Stimulated activated CD4-positive, alpha-beta T cell treated with anti-CD3 and anti-CD28 coated beads, Interleukin-12 subunit alpha, Interleukin-12 subunit beta, amount 100 ng/mL, for 48 hours (primary cell): ENCODE results near the gene ANKS3.
A peak's percentile ranks its signal among the peaks of the same experiment; 100 is the strongest.
"Not testable (repeated sequence)": the region's sequence is repeated elsewhere in the genome, so short reads cannot be mapped to it uniquely, and the experiment has no call there.

ENCODE experiments used
- DNase-seq, 3 donors: peaks; one replicate each; pipeline ENCODE4 v3.0.0-alpha.2; 2020; ENCODE audit warnings: low read depth in 2 of 3, low spot score in 1 of 3

Gene ANKS3

DNA sequence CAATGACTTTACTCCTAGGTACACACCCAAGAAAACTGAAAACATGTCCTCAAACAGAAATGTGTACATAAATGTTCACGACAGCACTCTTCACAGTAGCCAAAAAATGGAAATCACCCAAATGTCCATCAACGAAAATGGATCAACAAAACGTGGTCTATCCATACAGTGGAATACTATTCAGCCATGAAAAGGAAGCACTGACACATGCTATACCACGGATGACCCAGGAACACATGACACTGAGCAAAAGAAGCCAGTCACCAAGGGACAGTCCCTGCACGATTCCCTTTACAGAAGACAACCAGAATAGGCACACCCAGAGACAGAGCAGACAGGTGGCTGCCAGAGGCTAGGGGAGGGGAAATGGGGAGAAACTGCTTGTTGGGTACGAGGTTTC, 21.6 kb upstream of the ANKS3 start:
- no peak for DNase-seq

GRCh38 chr16:4754865-4755264, 20.8 kb upstream of the ANKS3 start:
- DNase-seq = no peak

DNA sequence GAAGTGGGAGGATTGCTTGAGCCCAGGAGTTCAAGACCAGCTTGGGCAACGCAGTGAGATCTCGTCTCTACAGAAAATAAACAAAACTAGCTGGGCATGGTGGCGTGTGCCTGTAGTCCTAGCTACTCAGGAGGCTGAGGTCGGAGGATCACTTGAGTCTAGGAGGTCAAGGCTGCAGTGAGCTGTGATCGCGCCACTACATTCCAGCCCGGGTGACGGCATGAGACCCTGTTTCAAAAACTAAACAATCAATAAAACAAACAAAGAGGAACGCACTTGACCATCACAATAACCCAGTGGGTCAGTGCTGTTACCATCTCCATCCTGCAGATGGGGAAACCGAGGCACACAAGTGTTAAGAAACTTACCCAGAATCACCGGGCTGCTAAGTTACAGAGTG, 19.2 kb upstream of the ANKS3 start:
- DNase-seq = no peak

DNA sequence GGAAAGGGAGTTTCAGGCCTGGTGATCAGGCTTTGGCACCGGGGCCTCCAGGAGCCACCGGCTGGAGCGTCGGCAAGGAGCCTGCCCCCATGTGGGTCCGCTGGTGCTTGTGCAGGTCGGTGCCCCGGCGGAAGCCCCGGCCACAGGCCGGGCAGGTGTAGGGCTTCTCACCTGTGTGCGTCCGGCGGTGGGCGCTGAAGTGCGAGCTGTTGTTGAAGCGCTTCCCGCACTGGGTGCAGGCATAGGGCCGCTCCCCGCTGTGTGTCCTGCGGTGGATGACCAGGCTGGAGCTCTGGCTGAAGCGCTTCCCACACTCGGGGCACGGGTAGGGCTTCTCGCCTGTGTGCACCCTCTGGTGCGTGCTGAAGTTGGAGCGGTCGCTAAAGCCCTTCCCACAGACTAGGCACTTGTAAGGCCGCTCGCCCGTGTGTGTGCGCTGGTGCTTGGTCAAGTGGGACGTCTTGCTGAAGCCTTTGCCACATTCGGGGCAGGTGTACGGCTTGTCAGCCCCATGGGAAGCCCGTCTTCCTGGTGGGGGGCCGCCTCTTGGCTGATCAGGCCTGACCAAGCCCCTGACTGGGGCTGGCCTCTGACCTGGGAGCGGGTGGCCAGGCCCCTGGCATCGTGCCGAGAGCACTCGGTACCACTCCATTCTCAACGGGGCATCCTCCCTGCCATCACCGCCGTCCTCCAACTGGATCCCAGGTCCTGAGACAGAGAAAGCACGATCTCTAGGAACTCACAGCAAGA, 18.5 kb upstream of the ANKS3 start:
- DNase-seq = no peak

- no peak for DNase-seq
These were observed 16.8 kb upstream of the ANKS3 start for GRCh38 chr16:4750896-4751295.

DNA sequence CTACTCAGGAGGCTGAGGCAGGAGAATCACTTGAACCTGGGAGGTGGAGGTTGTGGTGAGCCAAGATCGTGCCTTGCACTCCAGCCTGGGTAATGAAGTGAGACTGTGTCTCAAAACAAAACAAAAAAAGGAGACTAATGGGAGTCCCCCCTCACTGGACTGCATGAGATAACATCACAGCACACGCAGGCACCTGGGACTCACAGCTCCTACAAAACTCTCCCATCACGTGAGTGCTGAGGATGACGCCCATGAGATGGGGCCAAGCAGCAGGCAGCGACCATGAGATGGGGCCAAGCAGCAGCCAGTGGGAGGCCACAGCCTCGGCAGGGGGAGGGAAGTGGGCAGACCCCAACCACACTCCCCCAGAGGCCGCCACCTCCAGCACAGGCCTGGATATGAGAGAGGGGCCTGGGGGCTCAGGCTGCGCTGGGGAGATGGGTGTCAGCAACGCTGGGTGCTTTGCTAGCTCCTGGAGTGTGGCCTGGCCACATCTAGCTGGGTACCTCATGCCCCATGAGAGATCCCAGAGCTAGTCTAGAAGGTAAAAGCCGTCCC, 15.7 kb upstream of the ANKS3 start:
- no peak for DNase-seq

DNA sequence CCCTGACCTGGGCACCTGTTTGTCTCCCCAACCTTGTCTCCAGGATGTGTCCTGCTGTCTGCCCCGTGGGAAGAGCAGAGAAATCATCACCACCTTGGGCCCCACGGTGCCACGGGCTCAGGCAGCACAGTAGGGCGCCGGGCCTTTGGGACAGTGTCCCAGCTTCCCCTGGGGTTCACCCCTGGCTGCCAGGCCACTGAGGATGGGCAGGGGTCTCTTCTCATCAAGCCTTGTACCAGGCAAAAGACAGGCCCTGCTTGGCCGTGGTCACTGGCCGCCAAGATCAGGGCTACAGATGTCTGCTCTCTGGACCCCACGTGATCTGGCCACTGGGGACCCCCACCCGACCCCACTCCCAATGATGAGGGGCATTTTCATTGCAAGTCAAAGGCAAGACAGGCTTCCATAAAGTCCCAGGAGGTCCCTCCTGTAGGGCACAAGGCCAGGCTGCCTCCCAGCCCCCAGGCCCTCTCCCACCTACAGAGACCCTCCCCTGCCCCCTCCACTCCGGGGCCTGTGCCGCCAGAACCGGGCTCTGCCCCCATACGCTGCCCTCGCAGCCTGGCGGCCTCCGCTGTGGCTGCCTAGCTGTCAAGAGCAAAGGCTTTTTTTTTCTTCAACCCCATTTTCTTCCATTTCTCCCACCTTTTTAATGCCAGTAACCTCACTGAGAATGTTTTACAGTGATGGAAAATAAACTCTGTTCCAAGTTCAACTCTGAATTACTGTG, 14.8 kb upstream of the ANKS3 start:
- no peak for DNase-seq

- DNase-seq = no peak
These were observed 14.0 kb upstream of the ANKS3 start for GRCh38 chr16:4747906-4748681.

GRCh38 chr16:4746991-4747574, 13.0 kb upstream of the ANKS3 start:
- no peak for DNase-seq

DNA sequence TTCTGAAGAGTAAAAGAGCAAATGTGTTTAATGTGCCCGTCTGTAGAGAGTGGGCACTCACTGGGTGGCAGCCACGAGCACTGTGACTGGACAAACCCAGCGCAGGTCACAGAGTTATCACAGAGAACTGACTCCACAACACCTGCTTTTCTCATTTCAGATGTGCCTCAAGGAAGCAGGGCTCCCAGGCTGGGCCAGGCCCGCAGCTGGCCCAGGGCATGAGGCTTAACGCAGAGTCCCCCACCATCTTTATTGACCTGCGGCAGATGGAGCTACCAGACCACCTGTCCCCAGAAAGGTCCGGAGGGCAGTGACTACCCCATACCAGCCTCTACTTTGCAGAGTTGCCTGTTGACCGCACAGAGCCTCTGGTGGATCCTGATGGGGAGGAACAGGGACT, 12.1 kb upstream of the ANKS3 start:
- no peak for DNase-seq

GRCh38 chr16:4745274-4745569, 11.2 kb upstream of the ANKS3 start:
- no peak for DNase-seq

DNA sequence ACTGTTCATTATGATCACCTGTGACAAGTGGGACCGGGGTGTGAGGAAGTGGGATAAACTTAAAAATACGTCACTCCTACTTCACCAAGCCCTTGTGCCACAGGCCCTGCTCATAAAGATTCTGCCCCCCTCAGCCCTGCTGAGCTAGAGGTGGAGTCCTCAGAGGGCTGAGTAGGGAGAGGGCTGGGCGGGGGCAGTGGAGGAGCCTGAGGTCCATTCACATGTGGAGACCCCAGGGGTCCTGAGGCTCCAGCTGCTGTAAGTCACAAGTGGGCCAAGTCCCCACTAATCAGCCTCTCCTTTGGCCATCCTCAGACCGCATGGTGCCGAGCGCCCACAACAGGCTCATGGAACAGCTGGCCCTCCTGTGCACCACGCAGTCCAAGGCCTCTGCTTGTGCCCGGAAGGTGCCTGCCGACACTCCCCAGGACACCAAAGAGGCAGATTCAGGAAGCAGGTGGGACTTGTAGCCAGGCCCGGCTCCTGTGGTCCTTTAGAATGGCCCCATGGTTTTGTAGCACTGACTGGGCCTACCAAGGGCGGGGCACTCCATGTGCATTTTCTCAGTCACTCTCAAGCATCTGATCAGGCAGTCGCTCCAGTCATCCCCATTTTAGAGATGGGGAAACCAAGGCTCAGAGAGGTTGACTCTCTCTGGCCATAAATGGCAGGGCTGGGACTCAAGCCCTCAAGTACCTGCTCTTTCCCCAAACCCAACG, 10.6 kb upstream of the ANKS3 start:
- DNase-seq = no peak

GRCh38 chr16:4743226-4743878, 9.3 kb upstream of the ANKS3 start:
- no peak for DNase-seq

- not testable (repeated sequence) for DNase-seq
These were observed 4.3 kb upstream of the ANKS3 start for GRCh38 chr16:4738370-4738769.

DNA sequence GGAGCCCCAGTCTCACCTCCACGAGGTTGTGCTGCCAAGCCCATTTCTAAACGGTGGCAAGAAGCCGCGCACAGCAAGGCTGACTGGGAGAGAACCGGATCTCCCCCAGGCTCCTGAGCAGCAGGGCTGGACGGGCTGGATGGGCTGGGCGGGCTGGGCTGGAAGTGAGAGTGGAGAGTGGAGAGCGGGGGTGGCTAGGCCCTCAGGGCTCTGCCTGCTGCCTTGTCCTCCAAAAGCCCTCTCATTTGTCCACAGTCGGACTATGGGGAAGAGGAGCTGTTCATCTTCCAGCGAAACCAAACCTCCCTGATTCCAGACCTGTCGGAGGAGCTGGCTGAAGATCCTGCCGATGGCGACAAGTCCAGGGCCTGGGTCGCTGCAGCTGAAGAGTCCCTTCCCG, 3.5 kb upstream of the ANKS3 start:
- no peak for DNase-seq

GRCh38 chr16:4736546-4736945, 2.5 kb upstream of the ANKS3 start:
- DNase-seq = no peak

DNA sequence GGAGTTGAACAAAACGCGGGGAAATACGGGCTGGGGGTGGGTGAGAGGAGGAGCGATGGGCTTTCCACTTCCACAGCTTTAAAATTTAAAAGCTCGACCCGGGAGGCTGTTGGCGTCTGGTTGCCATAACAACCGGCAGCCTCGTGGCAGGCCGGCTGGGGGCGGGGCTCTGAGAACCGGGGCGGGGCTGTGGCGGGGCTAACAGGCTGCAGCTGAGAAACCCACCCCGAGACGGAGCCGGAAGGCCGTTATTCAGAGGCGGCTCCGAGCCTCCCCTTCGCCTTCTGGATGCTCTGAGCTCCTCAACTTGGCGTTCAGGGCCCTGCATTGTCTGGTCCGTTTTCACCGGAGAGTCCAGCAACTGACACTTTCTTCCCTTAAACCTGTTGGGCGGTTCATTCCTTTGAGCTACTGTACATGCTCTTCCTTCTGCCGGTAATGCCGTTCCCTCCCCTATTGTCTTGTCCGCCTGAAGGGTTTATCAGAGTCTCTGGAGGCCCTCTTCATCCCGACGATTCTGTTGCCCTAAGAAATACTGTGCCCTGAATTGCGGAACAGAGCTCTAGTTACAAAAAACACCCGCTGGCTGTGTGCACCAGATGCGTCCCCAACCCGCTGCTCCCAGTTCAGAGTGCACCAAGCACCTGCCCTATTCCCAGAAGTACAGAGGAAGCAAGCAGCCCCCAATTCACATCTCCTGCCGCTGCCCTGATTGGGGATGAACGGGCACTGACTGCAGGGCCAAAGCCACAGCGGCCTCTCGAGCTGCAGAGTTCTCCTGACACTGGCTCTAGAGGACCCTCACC, 862 bp upstream of the ANKS3 start:
- DNase-seq = peak; percentile 79 to 92 (median 90)

GRCh38 chr16:4733747-4734062, 366 bp downstream of the ANKS3 start:
- DNase-seq = peak in 1 of 3 donors; percentile 12

DNA sequence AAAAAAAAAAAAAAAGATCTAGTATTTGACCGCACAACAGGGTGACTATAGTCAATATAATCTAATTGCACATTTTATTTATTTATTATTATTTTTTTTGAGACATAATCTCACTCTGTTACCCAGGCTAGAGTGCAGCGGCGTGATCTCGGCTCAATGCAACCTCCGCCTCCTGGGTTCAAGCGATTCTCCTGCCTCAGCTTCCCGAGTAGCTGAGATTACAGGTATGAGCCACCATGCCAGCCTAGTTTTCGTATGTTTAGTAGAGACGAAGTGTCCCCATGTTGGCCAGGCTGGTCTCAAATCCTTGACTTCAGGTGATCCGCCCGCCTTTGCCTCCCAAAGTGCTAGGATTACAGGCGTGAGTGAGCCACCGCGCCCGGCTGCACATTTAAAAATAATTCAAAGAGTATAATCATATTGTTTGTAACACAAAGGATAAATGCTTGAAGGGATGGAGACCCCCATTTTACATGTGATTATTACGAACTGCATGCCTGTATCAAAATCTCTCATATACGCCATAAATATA, 794 bp downstream of the ANKS3 start:
- no peak for DNase-seq
